NCI-H1436 (cell line): ENCODE results near the gene EIF2AK2.
"Not testable (repeated sequence)": the region's sequence is repeated elsewhere in the genome, so short reads cannot be mapped to it uniquely, and the experiment has no call there.

Experiments used
- DNase-seq: peaks from one replicate; lab custom pipeline; 2025; lab: John Stamatoyannopoulos, UW

EIF2AK2 gene

DNA sequence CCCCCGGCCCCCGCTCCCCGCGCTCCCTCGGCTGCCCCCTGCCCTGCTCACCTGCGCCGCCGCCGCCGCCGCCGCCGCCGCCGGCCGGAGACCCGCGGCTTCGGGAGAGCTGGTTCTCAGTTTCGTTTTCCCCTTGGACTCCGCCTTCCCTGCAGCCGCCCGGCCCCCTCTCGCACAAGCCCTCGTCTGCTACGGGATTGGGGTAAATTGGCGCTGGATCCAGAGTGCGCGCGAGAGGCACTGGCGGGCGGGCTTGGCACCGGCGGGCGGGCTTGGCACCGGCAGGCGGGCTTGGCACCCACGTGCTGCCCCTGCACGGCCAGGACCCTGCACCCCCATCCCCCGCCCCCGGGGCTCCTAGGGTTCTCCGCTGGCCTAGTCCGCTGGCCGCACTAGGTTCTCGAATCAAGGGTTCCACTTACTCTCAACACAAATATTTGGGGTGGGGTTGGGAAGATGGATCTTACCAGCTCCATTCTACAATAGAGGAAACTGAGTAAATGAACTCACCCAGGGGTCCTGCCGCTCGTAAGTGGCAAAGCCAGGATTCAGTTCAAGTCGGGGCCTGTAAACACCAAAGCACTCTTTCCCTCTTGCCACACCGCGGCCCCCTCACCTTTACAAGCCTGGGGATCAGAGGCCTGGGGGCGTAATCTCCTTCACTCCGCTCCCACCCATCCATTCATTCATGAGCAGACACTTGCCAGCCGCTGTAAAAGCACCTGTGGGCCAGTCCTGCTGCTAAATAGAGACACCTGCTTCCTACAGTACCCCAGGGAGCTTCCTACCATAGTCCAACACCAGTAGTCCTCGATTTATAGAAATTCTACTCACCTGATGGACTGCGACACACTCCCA is at the start of gene EIF2AK2:
TSS of gene EIF2AK2 (minus strand) at position 124 of the 858 bp plus-strand sequence. CDS start 9,174 bp downstream, outside the sequence.
- DNase-seq = peak; percentile 87

DNA sequence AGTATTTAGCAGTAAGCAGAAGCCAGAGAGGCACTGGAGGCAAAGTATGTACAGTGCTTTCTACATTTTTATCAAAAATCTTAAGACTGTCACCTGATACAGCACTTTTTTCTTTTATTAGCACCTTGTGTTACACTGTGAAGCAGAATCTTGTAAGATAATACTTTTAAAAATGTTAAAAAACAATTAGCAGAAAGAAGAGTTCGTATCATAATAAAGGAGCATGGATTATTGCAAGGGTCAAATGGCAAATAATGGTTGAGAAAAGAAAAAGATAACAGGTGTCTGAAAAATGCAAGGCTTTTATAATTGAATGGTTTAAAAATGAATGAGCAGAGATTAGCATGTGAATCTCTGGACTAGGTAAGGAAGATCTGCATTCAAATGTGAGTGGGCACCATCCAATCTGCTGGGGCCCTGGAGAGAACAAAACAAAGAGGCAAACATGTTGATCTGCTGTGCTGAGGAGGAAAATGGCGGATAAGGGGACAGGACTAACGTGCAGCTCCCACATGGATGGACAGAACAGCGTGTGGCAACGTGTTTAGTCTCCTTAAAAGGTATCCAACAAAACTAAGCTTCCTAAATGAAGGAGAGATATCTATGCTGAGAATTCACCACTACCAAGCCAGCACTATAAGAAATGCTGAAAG is 49.0 kb upstream of the EIF2AK2 start:
- DNase-seq = no peak

- DNase-seq = not testable (repeated sequence)
These were observed 48.4 kb upstream of the EIF2AK2 start for GRCh38 chr2:37205071-37205661.

- DNase-seq = no peak
These were observed 46.9 kb upstream of the EIF2AK2 start for GRCh38 chr2:37203708-37204107.

DNA sequence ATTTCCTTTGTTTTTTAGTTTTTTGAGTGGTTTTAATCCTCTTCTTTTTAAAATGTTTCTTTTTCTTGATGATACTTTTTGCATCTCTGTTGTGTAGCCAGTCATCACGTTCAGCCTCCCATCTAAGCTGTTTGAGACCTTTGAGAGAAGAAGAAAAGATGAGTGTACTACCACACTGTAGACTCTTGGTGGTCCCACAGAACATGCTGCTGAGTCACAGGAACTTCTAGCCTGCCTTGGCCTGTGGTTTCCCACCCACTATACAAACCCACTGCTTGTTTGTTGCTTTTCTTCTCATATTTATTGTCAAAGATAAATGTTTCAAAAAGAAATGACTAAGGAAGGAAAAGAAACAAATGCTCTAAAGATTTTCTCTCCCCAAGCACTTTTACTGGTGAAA is 45.0 kb upstream of the EIF2AK2 start:
- no peak for DNase-seq

DNA sequence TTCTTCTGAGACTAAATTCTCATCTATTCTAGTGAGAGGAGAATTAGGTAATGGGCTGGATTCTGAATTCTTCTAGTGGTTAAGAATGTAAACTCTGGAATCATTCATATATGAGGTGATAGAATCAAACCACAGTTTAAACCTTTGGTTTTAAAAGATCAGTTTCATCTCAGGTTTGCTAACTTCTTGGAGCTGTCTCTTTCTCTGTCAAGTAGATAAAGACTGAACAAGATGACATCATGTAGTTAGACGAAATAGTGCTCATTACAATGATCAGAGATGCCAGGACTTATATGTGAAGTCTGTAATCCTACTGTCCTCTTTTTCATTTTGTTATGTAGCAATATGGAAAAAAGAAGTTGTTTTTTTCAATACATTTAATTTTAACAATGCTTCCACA is 44.4 kb upstream of the EIF2AK2 start:
- DNase-seq = no peak

- DNase-seq = no peak
These were observed 41.9 kb upstream of the EIF2AK2 start for GRCh38 chr2:37198681-37199065.

GRCh38 chr2:37196320-37197195 is 39.8 kb upstream of the EIF2AK2 start, which contains the start of gene CEBPZOS:
CEBPZOS (plus strand) TSS chr2:37196496; CDS start chr2:37199705, 3,209 bp downstream.
- peak; percentile 78 for DNase-seq

GRCh38 chr2:37195862-37196319 is 39.1 kb upstream of the EIF2AK2 start:
- not testable (repeated sequence) for DNase-seq

DNA sequence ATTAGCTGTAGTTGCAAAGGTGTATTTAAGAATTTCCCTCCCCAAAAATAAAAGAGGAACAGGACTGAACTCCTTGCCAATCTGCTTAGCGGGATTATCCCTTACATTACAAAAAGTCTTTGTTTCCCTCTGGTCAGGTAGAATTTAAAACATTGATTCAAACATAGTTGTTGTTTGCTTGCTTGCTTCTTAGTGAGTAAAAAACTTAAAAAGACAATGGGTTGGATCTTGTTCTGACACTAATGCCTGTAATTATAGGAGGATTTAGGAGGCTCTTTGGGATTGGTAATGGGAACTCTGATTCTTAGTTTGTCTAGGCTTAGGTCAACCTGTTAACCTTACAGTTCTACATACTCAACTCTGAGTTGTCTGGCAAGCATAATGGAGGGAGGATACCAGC is 35.8 kb upstream of the EIF2AK2 start:
- DNase-seq = no peak

DNA sequence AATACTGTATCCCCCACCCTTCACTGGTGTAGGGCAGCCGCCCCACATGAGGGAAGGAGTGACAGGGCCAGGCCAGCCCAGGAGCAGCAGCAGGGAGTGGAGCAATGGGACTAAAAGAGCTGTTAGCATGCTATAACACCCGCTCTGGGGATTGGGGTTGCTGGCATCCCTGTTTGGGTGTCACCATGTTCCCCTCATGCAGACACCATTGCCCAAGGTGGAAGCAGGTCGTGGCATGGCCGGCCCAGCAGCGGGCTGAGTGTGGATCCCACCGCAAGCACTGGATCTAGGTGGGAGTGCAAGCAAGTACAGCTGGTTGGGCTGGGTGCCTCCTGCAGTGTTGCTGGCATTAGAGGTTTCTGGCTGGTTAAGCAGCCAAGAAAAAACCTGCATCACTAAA is 35.0 kb upstream of the EIF2AK2 start:
- DNase-seq = no peak

DNA sequence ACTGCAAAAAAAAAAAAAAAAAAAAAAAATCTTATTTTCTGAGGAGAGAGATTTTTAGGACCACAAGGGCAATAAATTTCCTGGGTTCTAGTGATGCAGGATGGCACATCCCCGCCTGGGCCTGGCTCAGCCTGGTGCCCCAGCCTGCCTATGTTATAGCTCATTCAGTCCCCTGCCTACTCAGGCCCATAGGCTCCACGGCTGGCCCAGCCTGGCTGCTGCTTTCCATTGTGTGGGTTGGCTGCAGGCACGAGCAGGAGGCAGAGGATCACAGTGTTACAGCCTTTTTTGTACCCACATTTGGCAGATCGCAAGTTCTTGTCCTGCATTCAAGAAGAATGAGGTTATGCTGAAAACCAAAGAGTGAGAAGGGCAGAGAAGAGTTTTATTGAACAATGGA is 34.5 kb upstream of the EIF2AK2 start:
- no peak for DNase-seq

DNA sequence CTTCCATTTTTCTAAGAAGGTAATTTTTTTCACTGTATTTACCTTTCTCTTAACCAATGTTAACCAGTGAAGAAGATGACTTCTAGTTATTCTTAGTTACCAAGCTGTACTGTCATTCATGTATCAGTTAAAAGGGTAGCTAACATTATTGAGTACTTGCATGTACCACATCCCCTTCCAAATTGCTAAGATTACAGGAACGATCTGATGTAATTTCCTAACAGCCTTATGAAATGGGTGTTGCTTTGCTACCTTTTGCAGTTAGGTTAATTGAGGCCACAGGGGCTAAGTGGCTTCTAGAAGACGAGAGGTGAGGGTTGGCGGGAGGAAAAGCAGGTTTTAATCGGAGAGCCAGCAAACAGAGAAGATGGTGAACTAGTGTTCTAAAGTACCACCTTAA is 33.5 kb upstream of the EIF2AK2 start:
- no peak for DNase-seq

DNA sequence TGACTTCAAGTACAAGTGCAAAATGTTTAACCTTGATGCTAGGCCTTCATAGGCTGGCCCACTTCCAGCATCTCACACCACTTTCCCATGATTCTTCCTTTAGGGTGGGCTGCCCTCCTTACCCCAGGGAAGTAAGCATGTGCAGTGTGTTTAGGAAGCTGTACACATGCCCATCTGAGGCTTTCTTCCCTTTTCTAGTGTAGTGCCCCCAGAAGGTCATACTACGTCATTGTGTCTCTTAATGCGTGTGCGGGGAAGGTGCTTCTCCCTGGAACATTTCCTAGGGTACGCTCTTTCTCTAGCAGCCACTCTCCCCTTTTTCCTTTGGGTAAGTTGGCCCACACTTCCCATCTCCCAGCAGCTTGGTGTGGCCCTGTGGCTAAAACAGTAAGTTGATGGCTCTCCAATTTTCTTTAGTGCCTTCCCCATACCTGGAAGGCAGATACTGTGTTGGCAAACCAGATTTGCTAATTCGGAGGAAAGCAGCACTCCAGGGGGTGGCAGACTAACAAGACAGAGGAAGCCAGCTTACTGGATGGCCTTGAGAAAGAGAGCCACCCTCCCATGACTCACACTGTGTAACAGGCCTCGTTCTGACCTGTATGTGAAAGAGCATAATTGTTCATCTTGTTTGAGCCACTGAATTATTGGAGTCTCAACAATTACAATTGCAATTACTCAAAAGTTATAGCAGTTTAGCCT is 32.8 kb upstream of the EIF2AK2 start:
- no peak for DNase-seq

DNA sequence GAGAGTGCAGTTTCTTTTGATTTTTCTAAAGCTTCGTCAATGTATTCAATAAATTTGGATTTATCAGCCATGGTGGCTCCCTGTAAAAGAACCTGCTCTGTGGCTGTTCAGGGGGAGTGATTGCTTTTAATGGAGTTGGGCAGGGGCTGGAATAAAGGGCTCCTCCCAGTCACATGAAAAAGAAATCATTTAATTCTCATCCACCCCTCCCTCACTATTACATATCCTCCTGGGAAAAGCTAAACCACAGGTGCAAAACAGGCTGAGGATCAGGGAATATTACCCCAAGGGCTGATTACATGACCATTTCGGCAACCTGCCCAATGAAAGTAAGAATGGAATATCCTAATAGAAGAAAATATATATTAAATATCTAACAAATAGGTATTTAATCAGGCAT is 31.8 kb upstream of the EIF2AK2 start, which contains the start of gene SULT6B1:
TSS of gene SULT6B1 (minus strand) at position 101 of the 400 bp plus-strand sequence. CDS start at position 71, 30 bp downstream.
- no peak for DNase-seq

GRCh38 chr2:37181726-37182684 is 25.2 kb upstream of the EIF2AK2 start:
- DNase-seq = no peak

- DNase-seq = no peak
These were observed 23.9 kb upstream of the EIF2AK2 start for GRCh38 chr2:37180640-37181039.

- DNase-seq = no peak
These were observed 23.3 kb upstream of the EIF2AK2 start for GRCh38 chr2:37180006-37180639.

DNA sequence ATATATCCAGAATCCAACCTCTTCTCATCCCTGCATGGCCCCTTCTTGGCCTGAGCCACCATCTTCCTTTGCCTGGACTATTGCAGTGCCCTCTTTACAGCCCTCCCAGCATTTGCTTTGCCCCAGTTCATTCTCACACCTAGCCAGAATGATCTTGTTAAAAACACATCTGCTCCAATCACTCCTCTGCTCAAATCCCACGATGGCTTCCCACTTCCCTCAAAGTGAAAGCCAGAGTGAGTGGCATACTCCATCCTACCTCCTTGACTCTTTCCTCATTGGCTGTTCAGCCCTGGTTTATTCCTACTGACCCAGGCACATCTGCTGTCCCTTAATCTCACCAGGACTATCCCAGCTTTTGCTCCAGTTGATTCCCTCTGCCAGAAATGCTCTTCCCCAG is 17.0 kb upstream of the EIF2AK2 start:
- no peak for DNase-seq

DNA sequence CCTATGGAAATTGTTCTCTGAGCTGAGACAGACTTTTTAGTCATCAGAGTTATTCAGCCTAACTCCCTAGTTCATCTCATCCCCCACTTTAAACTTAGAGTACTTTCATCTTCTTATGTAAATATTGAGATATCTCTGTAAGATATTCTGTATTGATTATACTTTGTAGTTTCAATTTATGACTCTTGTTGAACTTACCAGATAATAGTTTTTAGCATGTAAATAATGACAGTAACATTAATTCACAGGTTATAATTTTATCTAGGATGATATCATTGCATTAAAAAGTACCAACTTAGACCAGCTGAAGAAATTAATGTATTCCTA is 14.8 kb upstream of the EIF2AK2 start:
- no peak for DNase-seq
